PC-9 (cell line): ENCODE results near the gene LEKR1. TPM values are rescaled to one million over a fixed set of nuclear protein-coding genes. Genes with fewer than 3 reads are reported as not detected.

Source experiments
- BruUV-seq: library from RNA; stranded (reverse); fragments of 400-500 nt; replicated peaks from 2 replicates; lab custom pipeline; 2021; lab: Mats Ljungman, UMichigan
- CTCF ChIA-PET: fragments of 300-600 bp; sonication (Branson Sonifier 250); formaldehyde crosslinking; loops from one replicate; lab custom pipeline; 2022; ENCODE audit warnings: antibody characterized with exemption; lab: Charles Lee
- POLR2A ChIA-PET: fragments of 300-600 bp; sonication (Branson Sonifier 250); formaldehyde crosslinking; loops from one replicate; lab custom pipeline; 2022; ENCODE audit warnings: antibody characterized with exemption; ENCODE audit not compliant: unreplicated experiment; lab: Charles Lee
- DNase-seq, 2 experiments: peaks; one replicate each; pipeline versions ENCODE4 v3.0.0 to v3.0.0-alpha.2; 2015 to 2022; ENCODE audit warnings: mixed read lengths in 1 of 2
- H2AFZ ChIP-seq: fragments of 200-600 bp; sonication (generic); 2 replicates; pipeline ENCODE4 v1.8.1; 2017; ENCODE audit warnings: antibody characterized with exemption
- H3F3A ChIP-seq: fragments of 200-600 bp; sonication (generic); 2 replicates; pipeline ENCODE4 v1.8.1; 2017; ENCODE audit warnings: antibody characterized with exemption, mild to moderate bottlenecking, low read depth; ENCODE audit not compliant: insufficient read depth
- H3K27ac ChIP-seq: fragments of 200-600 bp; sonication (generic); 2 replicates; pipeline ENCODE4 v1.6.1; 2016; ENCODE audit warnings: mixed run types
- H3K27me3 ChIP-seq: fragments of 200-600 bp; sonication (generic); 2 replicates; pipeline ENCODE4 v1.6.1; 2016; ENCODE audit warnings: low read depth, mixed run types; ENCODE audit not compliant: insufficient read depth
- H3K36me3 ChIP-seq: fragments of 200-600 bp; sonication (generic); 2 replicates; pipeline ENCODE4 v1.6.1; 2016; ENCODE audit warnings: low read depth, mixed run types
- H3K4me1 ChIP-seq: fragments of 200-600 bp; sonication (generic); replicated peaks from 2 replicates; pipeline ENCODE4 v1.6.1; 2016; ENCODE audit warnings: mixed run types; ENCODE audit not compliant: insufficient read depth
- H3K4me2 ChIP-seq: fragments of 200-600 bp; sonication (generic); 2 replicates; pipeline ENCODE4 v1.6.1; 2017; ENCODE audit warnings: mixed run types
- H3K4me3 ChIP-seq: fragments of 200-600 bp; sonication (generic); 2 replicates; pipeline ENCODE4 v1.6.1; 2016; ENCODE audit warnings: mixed run types
- H3K79me2 ChIP-seq: fragments of 200-600 bp; sonication (generic); 2 replicates; pipeline ENCODE4 v1.6.1; 2017; ENCODE audit warnings: low read depth, mixed run types
- H3K9me2 ChIP-seq: fragments of 200-600 bp; sonication (generic); 2 replicates; pipeline ENCODE4 v1.8.1; 2017; ENCODE audit warnings: mild to moderate bottlenecking; ENCODE audit not compliant: insufficient read depth
- H3K9me3 ChIP-seq: fragments of 200-600 bp; sonication (generic); 2 replicates; pipeline ENCODE4 v1.8.1; 2016; ENCODE audit warnings: low read depth; ENCODE audit not compliant: insufficient read depth
- H4K20me1 ChIP-seq: fragments of 200-600 bp; sonication (generic); 2 replicates; pipeline ENCODE4 v1.8.1; 2017; ENCODE audit not compliant: insufficient read depth
- CTCF ChIP-seq: fragments of 200-600 bp; sonication (generic); conservative IDR thresholded peaks from 2 replicates; pipeline ENCODE4 v1.6.1; 2017; ENCODE audit warnings: mixed run types, antibody characterized with exemption, mild to moderate bottlenecking, moderate library complexity
- EZH2 ChIP-seq: fragments of 200-600 bp; sonication (generic); IDR thresholded peaks from 2 replicates; pipeline ENCODE4 v1.8.0; 2017; ENCODE audit warnings: antibody characterized with exemption, low read depth
- intact Hi-C: fragments of 100-400 bp; cut with micrococcal nuclease; formaldehyde crosslinking; loops from one replicate; pipeline ENCODE4 v1.10.0; 2022; ENCODE audit not compliant: unreplicated experiment
- total RNA-seq: library from RNA; stranded (reverse); gene quantifications from 2 replicates; pipeline ENCODE4 v1.2.3, GENCODE V29; 2021

LEKR1 gene
- total RNA-seq, 1 experiment from 2014 or later, result 3.9 TPM

GRCh38 chr3:157063469-157063868, 237.3 kb downstream of the LEKR1 start:
- no peak for DNase-seq
- no TSS peak for BruUV-seq
- Histone ChIP-seq H3K4me2 (no peak overlapping the region), H3K4me1 (no peaks in the 10 kb centered on the region), H3F3A (no peaks in the 10 kb centered on the region), H4K20me1 (no peaks in the 10 kb centered on the region), H3K36me3 (no peaks in the 10 kb centered on the region), H2AFZ (no peak overlapping the region), H3K27me3 (no peaks in the 10 kb centered on the region), H3K4me3 (no peak overlapping the region), H3K79me2 (no peaks in the 10 kb centered on the region), H3K9me2 (no peaks in the 10 kb centered on the region), H3K27ac (no peak overlapping the region), H3K9me3 (no peaks in the 10 kb centered on the region)
- CTCF ChIA-PET, result no interaction called here
- no peak for TF ChIP-seq CTCF
- no peak for TF ChIP-seq EZH2
- intact Hi-C loops, result no loop called here
- POLR2A ChIA-PET, result interaction anchor here (0.6 kb wide), 1 partner anchor 282 kb away, joined by 3 read pairs; no protein-coding TSS in a partner anchor

DNA sequence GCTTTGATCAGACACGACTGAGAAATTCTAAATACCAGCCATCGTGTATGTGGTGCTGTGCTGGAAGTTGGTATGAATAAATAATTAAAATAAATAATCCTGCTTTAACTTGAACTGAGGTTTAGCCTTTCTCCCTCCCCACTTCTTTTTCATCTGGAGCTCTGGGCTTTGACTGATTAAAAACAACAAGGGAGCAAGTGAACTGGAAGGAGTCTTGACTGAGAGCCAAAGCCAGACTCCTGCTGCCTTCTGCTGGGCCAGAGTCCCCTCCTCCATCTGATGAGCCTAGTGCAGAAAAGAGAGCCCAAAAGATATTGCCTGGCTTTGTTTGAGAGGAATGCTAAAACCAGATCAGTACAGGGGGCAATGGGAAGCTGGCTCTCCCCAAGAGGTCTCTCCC, 237.8 kb downstream of the LEKR1 start:
- H3F3A ChIP-seq, result no peaks in the 10 kb centered on the region
- H3K9me2 ChIP-seq, result no peaks in the 10 kb centered on the region
- no peaks in the 10 kb centered on the region for H3K27me3 ChIP-seq
- intact Hi-C loops, result no loop called here
- H3K27ac ChIP-seq, result no peak overlapping the region
- BruUV-seq, result no TSS peak
- CTCF ChIA-PET, result no interaction called here
- H3K4me3 ChIP-seq, result no peak overlapping the region
- H3K4me1 ChIP-seq, result no peaks in the 10 kb centered on the region
- H2AFZ ChIP-seq, result no peak overlapping the region
- H3K79me2 ChIP-seq, result no peaks in the 10 kb centered on the region
- DNase-seq, result no peak
- H3K36me3 ChIP-seq, result no peaks in the 10 kb centered on the region
- H4K20me1 ChIP-seq, result no peaks in the 10 kb centered on the region
- H3K4me2 ChIP-seq, result no peak overlapping the region
- TF ChIP-seq EZH2 (no peak), CTCF (no peak)
- no peaks in the 10 kb centered on the region for H3K9me3 ChIP-seq
- POLR2A ChIA-PET, result no interaction called here

DNA sequence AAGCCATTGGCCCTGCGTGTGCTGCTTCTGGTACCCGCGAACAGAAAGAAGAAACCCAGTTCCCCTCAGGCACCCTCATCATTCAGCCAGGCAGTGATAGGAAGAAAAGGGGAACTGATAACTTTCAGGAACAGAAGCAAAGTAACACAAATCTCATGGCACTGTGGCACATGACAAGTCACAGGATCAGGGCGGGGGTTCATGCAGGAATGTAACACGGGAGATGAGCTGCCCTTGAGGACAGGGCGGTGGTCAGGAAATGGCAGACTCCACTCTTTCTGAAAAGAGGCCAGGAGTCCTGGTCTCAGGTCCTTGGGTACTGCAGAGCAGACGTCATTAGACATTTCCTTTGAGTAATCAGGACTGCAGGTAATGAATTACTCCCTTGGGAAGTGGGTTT, 238.2 kb downstream of the LEKR1 start:
- H3F3A ChIP-seq, result no peaks in the 10 kb centered on the region
- H3K4me1 ChIP-seq, result no peaks in the 10 kb centered on the region
- CTCF ChIA-PET, result no interaction called here
- H3K4me2 ChIP-seq, result no peak overlapping the region
- H3K79me2 ChIP-seq, result no peaks in the 10 kb centered on the region
- DNase-seq, result no peak
- BruUV-seq, result no TSS peak
- H3K9me2 ChIP-seq, result no peaks in the 10 kb centered on the region
- H3K9me3 ChIP-seq, result no peaks in the 10 kb centered on the region
- intact Hi-C loops, result no loop called here
- H3K4me3 ChIP-seq, result no peak overlapping the region
- TF ChIP-seq CTCF, result no peak
- no peak for TF ChIP-seq EZH2
- H4K20me1 ChIP-seq, result no peaks in the 10 kb centered on the region
- POLR2A ChIA-PET, result no interaction called here
- H2AFZ ChIP-seq, result no peak overlapping the region
- H3K36me3 ChIP-seq, result no peaks in the 10 kb centered on the region
- no peaks in the 10 kb centered on the region for H3K27me3 ChIP-seq
- H3K27ac ChIP-seq, result no peak overlapping the region
